Vagina (tissue), 2 donors: Measurements from ENCODE around the gene MGMT.

Source experiments
- CTCF ChIP-seq, 3 experiments: fragments of 450-650 bp in 2 of 3; fragments of 200-600 bp in 1 of 3; sonication (generic) in 1 of 3; IDR thresholded peaks; one replicate each; pipeline ENCODE4 v1.5.1; 2017 to 2019; ENCODE audit warnings: antibody characterized with exemption in 3 of 3, mild to moderate bottlenecking in 2 of 3, moderate library complexity in 2 of 3
- POLR2A ChIP-seq, 2 donors: fragments of 450-650 bp; IDR thresholded peaks; one replicate each; pipeline ENCODE4 v1.6.1; 2017; ENCODE audit warnings: antibody characterized with exemption in 2 of 2, mild to moderate bottlenecking in 2 of 2, moderate library complexity in 2 of 2
- POLR2AphosphoS5 ChIP-seq, 2 donors: sonication (generic); formaldehyde crosslinking; IDR thresholded peaks; one replicate each; pipeline ENCODE4 v1.9.0; 2017; ENCODE audit warnings: antibody characterized with exemption in 2 of 2, mild to moderate bottlenecking in 2 of 2, low read depth in 1 of 2; ENCODE audit not compliant: insufficient read depth in 1 of 2

GRCh38 chr10:129695671-129696070 lies 228.6 kb downstream of the MGMT start:
- no peak for TF ChIP-seq CTCF (IDR thresholded peaks at IDR 0.05)
- no peak for TF ChIP-seq POLR2AphosphoS5 (IDR thresholded peaks at IDR 0.05; ENCODE audit: insufficient read depth in 1 of 2, low read depth in 1 of 2)
- TF ChIP-seq POLR2A (IDR thresholded peaks at IDR 0.05) = no peak
